Choroid plexus epithelial cell (primary cell): ENCODE results near the gene CRYL1.

Source experiments
- DNase-seq: peaks from one replicate; pipeline ENCODE4 v3.0.0-alpha.2; 2010; ENCODE audit warnings: low read depth
- H3K4me3 ChIP-seq: 2 replicates; pipeline ENCODE4 v1.5.1; 2011; ENCODE audit warnings: low read depth, mild to moderate bottlenecking, control low read depth, low read length, moderate library complexity
- CTCF ChIP-seq: conservative IDR thresholded peaks from 2 replicates; pipeline ENCODE4 v1.5.1; 2011; ENCODE audit warnings: low read depth, mild to moderate bottlenecking, control low read depth, inconsistent platforms, low read length, moderate library complexity

The CRYL1 gene

GRCh38 chr13:20401931-20402856, 123.5 kb downstream of the CRYL1 start:
- peak; percentile 56 for DNase-seq
- H3K4me3 ChIP-seq: no peak overlapping the region
- no peak for TF ChIP-seq CTCF

GRCh38 chr13:20401531-20401930, 124.1 kb downstream of the CRYL1 start:
- TF ChIP-seq CTCF: no peak
- no peak for DNase-seq

GRCh38 chr13:20400774-20401173, 124.9 kb downstream of the CRYL1 start:
- peak; percentile 24 for DNase-seq
- TF ChIP-seq CTCF: no peak
- H3K4me3 ChIP-seq: no peak overlapping the region

More at GRCh38 chr13:20401531-20401930, 124.1 kb downstream of the CRYL1 start:
- no peak overlapping the region for H3K4me3 ChIP-seq

GRCh38 chr13:20399961-20400360, 125.7 kb downstream of the CRYL1 start:
- H3K4me3 ChIP-seq: no peak overlapping the region
- DNase-seq: no peak
- TF ChIP-seq CTCF: no peak

- no peak for TF ChIP-seq CTCF
- no peak for DNase-seq
- no peak overlapping the region for H3K4me3 ChIP-seq
Observed at GRCh38 chr13:20399515-20399914, 126.1 kb downstream of the CRYL1 start.

GRCh38 chr13:20398459-20398858, 127.2 kb downstream of the CRYL1 start:
- H3K4me3 ChIP-seq: no peak overlapping the region
- TF ChIP-seq CTCF: no peak
- no peak for DNase-seq

- TF ChIP-seq CTCF: no peak
- no peak overlapping the region for H3K4me3 ChIP-seq
- no peak for DNase-seq
Observed at GRCh38 chr13:20397896-20398295, 127.8 kb downstream of the CRYL1 start.
